ENCODE data around the gene UVRAG.

Gene UVRAG

GRCh38 chr11:76162336-76163288 lies 347.6 kb downstream of the UVRAG start:
- no peak for DNase-seq

- no peak for DNase-seq
Measured at GRCh38 chr11:76163289-76163880, 348.4 kb downstream of the UVRAG start.

- DNase-seq: no peak
Measured at GRCh38 chr11:76164081-76164480, 349.1 kb downstream of the UVRAG start.

- no peak for DNase-seq
Measured at GRCh38 chr11:76164861-76165751, 350.1 kb downstream of the UVRAG start.

GRCh38 chr11:76166314-76166713 lies 351.3 kb downstream of the UVRAG start:
- DNase-seq: no peak

- no peak for DNase-seq
Measured at GRCh38 chr11:76167590-76167989, 352.6 kb downstream of the UVRAG start.

- DNase-seq: no peak
Measured at GRCh38 chr11:76169473-76169896, 354.5 kb downstream of the UVRAG start.

GRCh38 chr11:76170468-76170867 lies 355.5 kb downstream of the UVRAG start:
- no peak for DNase-seq

GRCh38 chr11:76172583-76172982 lies 357.6 kb downstream of the UVRAG start:
- no peak for DNase-seq

- no peak for DNase-seq
Measured at GRCh38 chr11:76173663-76174062, 358.7 kb downstream of the UVRAG start.

GRCh38 chr11:76174330-76174729 lies 359.3 kb downstream of the UVRAG start:
- no peak for DNase-seq

GRCh38 chr11:76175783-76176182 lies 360.8 kb downstream of the UVRAG start:
- no peak for DNase-seq

GRCh38 chr11:76176463-76176862 lies 361.5 kb downstream of the UVRAG start:
- DNase-seq: no peak

- no peak for DNase-seq
Measured at GRCh38 chr11:76177250-76177686, 362.3 kb downstream of the UVRAG start.

- DNase-seq: no peak
Measured at GRCh38 chr11:76179147-76179546, 364.1 kb downstream of the UVRAG start.

GRCh38 chr11:76181371-76181770 lies 366.4 kb downstream of the UVRAG start:
- DNase-seq: no peak

GRCh38 chr11:76184551-76184993 lies 369.6 kb downstream of the UVRAG start:
- no peak for DNase-seq

GRCh38 chr11:76185511-76185910 lies 370.5 kb downstream of the UVRAG start:
- no peak for DNase-seq

GRCh38 chr11:76185931-76186401 lies 371.0 kb downstream of the UVRAG start:
- DNase-seq: peak in 3 of 58 donors; percentile 4 to 26 (median 13)

- no peak for DNase-seq
Measured at GRCh38 chr11:76186776-76187279, 371.8 kb downstream of the UVRAG start.

GRCh38 chr11:76188873-76189272 lies 373.9 kb downstream of the UVRAG start:
- no peak for DNase-seq
